GM12864 (cell line): ENCODE results near the gene CYP2A7.
"Not testable (repeated sequence)": the region's sequence is repeated elsewhere in the genome, so short reads cannot be mapped to it uniquely, and the experiment has no call there.

Experiments
- DNase-seq: peaks from one replicate; pipeline ENCODE4 v3.0.0-alpha.2; 2011; ENCODE audit warnings: low read depth
- H3K4me3 ChIP-seq: 2 replicates; pipeline ENCODE4 v1.5.1; 2011; ENCODE audit warnings: mild to moderate bottlenecking, low read depth, low read length, control low read depth
- TF ChIP-seq, protein P1 (sequence below): IDR thresholded peaks from 2 replicates; pipeline ENCODE4 v1.5.1; 2011; ENCODE audit warnings: low read depth, mild to moderate bottlenecking, moderate library complexity, low read length, control low read depth, inconsistent platforms; ENCODE audit errors: missing control alignments

Gene CYP2A7

DNA sequence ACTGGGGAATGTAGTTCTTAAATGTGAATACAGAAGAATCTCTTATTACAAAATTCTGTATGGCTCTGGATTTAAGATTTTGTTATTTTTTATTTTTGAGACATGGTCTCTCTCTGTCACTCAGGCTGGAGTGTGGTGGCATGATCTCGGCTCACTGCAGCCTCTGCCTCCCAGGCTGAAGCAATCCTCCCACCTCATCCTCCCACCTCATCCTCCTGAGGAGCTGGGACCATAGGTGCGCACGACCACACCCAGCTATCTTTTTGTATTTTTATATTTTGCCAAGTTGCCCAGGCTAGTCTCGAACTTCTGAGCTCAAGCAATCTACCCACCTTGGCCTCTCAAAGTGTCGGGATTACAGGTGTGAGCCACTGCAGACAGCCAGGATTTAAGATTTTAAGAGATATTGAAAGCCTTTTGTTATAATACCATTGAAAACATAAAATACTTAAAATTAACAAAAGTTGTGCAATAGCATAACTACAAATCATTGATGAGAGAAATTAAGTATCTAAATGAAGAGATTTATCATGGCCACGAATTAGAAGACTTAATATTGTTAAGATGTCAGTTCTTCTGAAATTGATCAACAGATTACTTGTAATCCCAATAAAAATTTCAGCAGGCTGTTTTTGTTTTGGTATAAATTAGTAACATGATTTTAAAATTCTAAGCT lies 45.1 kb downstream of the CYP2A7 start:
- no peak for DNase-seq
- H3K4me3 ChIP-seq: no peak overlapping the region
- TF ChIP-seq, protein P1, sequence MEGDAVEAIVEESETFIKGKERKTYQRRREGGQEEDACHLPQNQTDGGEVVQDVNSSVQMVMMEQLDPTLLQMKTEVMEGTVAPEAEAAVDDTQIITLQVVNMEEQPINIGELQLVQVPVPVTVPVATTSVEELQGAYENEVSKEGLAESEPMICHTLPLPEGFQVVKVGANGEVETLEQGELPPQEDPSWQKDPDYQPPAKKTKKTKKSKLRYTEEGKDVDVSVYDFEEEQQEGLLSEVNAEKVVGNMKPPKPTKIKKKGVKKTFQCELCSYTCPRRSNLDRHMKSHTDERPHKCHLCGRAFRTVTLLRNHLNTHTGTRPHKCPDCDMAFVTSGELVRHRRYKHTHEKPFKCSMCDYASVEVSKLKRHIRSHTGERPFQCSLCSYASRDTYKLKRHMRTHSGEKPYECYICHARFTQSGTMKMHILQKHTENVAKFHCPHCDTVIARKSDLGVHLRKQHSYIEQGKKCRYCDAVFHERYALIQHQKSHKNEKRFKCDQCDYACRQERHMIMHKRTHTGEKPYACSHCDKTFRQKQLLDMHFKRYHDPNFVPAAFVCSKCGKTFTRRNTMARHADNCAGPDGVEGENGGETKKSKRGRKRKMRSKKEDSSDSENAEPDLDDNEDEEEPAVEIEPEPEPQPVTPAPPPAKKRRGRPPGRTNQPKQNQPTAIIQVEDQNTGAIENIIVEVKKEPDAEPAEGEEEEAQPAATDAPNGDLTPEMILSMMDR: no peak

DNA sequence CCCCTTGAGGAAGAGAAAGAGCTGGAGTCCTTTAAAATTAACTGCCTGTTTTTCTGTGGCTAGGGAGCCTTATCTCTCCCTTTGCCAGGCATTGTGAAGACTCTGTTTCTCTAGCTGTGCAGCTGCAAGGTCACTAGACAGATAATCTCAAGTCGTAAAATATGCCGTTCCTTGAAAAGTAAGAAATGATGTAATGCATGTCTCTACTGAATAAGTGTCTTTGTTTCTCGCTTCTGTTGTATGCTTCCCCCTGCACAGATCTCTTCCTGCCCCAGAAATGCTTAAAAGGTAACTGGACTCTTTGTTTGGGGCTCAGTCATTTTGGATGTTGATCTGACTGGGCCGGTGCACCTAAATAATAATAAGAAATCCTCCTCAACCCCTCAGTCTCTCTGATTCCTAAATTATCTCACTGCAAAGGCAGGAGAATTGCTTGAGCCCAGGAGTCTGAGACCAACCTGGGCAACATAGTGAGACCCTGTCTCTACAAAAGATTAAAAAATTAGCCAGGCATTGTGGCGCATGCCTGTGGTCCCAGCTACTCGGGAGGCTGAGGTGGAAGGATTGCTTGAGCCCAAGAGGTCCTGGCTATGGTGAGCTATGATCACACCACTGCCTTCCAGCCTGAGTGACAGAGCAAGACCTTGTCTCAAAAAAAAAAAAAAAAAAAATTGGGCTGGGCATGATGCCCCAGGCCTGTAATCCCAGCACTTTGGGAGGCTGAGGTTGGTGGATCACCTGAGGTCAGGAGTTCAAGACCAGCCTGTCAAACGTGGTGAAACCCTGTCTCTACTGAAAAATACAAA lies 48.1 kb downstream of the CYP2A7 start:
- not testable (repeated sequence) for H3K4me3 ChIP-seq, DNase-seq

DNA sequence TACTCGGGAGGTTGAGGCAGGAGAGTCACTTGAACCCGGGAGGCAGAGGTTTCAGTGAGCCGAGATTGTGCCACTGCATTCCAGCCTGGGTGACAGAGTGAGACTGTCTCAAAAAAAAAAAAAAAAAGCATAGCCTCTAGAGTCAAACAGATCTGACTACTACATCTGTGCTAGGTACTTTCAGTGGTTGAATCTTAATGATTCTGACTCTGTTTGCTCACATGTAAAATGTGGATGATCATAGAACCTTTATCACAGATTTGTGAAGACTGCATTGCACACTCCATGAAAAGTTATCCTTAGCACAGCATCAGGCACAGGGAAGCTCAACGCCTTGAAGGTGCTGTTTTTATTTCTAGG lies 49.6 kb downstream of the CYP2A7 start:
- not testable (repeated sequence) for DNase-seq, H3K4me3 ChIP-seq

DNA sequence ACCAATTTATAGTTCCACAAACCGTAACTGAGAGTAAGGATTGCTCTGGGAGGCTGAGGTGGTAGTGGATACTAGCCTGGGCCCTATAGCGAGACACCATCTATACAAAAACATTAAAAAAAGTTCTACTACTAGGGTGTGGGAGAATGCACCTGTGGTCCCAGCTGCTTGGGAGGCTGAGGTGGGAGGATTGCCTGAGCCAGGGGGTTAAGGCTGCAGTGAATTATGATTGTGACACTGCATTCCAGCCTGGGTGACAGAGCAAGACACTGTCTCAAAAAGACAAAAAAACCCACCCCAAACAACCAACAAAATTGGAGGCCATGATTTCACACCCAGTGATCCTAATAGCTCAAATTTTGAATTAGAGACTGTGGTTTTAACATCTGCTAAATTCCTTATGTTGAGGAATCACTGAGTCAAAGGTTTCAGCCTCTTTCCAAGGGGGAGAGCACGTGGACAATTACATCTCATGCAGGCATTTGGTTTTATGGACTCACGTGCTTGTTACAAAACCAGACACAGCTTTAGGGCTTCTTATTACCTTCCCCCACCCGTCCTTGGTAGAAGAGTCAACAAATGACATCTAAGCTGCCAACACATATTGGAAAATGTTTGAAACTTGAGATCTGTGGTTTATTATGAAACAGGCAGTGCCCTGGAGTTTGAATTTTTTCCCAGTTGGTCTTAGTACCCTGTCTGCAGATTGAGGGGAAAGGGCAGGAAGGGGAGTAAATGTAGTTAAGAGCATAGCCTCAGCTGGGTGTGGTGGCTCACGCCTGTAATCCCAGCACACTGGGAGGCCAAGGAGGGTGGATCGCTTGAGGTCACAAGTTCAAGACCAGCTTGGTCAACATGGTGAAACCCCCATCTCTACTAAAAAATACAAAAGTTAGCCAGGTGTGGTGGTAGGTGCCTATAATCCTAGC lies 50.3 kb downstream of the CYP2A7 start:
- no peak for DNase-seq
- H3K4me3 ChIP-seq: no peak overlapping the region
- TF ChIP-seq, protein P1: no peak

DNA sequence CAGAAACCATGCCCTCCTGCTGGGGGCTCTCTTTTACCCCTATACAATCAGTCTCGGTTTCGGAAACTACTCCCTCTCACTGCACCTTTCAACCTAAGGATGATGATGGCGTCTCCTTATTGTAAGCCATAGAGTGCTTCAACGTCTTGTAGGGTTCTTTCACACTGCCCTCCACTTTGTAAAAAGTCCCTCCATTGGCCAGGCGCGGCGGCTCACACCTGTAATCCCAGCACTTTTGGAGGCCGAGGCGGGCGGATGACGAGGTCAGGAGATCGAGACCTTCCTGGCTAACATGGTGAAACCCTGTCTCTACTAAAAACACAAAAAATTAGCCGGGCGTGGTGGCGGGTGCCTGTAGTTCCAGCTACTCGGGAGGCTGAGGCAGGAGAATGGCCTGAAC lies 51.3 kb downstream of the CYP2A7 start:
- H3K4me3 ChIP-seq, DNase-seq: not testable (repeated sequence)

DNA sequence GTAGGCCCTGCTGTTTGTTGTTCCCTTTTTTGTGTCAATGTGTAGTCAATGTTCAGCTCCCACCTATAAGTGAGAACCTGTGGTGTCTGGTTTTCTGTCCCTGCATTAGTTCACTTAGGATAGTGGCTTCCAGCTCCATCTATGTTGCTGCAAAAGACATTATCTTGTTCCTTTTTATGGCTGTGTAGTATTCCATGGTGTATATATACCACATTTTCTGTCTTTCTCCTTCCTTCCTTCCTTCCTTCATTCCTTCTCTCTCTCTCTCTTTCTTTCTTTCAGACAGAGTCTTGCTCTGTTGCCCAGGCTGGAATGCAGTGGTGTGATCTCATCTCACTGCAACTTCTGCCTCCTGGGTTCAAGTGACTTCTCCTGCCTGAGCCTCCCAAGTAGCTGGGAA lies 52.8 kb downstream of the CYP2A7 start:
- DNase-seq: no peak
- TF ChIP-seq, protein P1: no peak
- no peak overlapping the region for H3K4me3 ChIP-seq

DNA sequence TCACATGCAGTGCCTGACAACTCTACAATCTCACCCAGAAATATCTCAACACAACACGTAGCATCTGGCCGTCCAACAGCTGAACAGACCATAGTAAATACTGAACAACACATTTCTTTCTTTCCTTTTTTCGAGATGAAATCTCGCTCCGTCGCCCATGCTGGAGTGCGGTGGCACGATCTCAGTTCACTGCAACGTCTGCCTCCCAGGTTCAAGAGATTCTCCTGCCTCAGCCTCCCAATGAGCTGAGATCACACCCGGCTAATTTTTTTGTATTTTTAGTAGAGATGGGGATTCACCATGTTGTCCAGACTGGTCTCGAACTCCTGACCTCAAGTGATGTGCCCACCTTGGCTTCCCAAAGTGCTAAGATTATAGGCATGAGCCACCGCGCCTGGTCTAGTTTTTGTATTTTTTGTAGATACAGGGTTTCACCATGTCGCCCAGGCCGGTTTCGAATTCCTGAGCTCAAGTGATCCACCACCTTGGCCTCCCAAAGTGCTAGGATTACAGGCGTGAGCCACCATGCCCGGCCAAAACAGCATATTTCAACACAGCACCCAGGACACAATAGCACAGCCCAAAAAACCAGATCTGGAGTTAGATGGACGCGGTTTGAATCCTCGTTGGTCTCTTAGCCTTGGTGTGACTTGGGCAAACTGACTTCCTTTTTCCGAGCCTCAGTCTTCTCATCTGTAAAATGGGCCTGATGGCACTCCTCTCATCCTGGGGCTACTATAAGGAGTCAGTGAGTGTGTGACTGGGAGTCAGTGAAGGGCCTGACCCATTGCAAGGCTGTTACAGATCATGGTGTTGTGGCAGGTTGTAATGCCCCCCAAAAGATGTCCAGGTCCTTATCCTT lies 54.4 kb downstream of the CYP2A7 start:
- H3K4me3 ChIP-seq: no peak overlapping the region
- DNase-seq: no peak
- TF ChIP-seq, protein P1: no peak

DNA sequence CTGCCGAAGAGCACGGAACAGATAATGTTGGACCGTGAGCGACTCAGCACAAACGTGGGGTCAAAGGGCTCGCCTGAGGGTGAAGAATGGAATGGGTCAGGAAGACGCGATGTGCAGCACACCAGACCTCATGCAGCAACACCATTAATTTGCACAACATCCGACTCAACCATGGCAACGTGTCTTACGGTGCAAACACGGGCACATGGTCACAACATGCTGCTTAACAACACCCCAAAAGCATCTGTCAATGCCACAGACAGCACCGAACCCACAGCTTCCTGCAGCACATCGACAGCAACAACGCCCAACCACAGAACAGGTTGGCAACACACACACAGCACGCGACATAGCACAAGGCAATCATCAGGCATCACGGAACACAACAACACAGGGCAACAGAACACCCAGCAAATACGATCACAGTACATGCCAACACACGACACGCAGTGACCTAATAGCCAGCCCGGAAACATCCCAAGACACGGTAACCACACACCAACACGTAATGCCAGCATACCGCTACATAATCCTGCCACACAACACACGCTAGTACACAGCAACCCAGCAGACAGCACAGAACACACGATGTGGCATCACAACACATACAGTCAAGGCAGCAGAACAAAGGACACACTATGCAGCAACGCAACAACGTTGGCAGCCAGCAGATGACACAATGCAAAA lies 55.2 kb downstream of the CYP2A7 start:
- H3K4me3 ChIP-seq, DNase-seq: not testable (repeated sequence)

DNA sequence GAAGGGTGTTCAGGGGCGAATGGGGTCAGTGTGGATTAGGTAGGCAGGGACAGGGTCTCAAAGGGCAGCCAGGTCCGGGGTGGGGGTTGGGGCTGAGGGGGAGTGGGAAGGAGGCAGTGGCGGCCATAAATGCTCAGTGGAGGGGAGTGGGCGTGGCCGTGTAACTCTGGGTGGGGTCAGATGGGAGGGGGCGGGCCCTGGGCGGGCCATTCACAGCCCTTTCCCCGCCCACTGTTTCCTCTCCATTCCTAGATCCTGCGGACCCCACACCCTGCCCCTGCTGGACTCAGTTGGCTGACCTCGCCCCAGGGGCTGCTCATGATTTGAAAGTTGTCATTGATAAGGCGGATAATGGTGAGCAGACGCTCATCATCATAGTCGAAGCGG lies 55.7 kb downstream of the CYP2A7 start:
- not testable (repeated sequence) for DNase-seq, H3K4me3 ChIP-seq

DNA sequence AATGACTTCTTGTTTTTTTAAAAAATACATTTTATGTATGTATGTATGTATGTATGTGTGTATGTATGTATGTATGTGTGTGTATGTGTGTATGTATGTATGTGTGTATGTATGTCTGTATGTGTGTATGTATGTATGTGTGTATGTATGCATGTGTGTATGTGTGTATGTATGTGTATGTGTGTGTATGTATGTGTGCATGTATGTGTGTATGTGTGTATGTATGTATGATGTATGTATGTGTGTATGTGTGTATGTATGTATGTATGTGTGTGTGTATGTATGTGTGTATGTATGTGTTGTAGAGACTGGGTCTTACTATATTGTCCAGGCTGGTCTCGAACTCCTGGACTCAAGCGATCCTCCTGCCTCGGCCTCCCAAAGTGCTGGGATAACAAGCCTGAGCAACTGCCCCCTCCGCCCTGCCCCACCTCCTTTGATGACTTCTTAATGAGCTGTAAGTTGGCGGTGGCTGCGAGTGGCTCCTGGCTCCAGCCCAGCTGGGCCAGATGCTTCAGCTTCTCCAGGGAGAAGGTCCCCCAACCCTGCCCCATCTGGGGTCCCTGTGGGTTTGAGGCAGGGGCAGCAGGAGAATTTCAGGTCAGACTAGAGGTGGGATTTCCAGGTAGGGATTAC lies 56.5 kb downstream of the CYP2A7 start:
- not testable (repeated sequence) for DNase-seq, H3K4me3 ChIP-seq
